HepG2 (cell line): ENCODE results near the gene VTN. TPM values are rescaled to one million over a fixed set of nuclear protein-coding genes. Genes with fewer than 3 reads are reported as not detected.
A peak's percentile ranks its signal among the peaks of the same experiment; 100 is the strongest.

Experiments
- ARNT ChIP-seq: fragments of 450-650 bp; IDR thresholded peaks from 2 replicates; pipeline ENCODE4 v1.6.1; 2017
- CENPX ChIP-seq: sonication (generic); formaldehyde crosslinking; IDR thresholded peaks from 2 replicates; pipeline ENCODE4 v1.9.0; 2021; ENCODE audit warnings: mild to moderate bottlenecking, missing genetic modification reagents, moderate library complexity
- EZH2 ChIP-seq: conservative IDR thresholded peaks from 2 replicates; pipeline ENCODE4 v1.6.1; 2012; ENCODE audit warnings: mild to moderate bottlenecking, low read depth, low read length, moderate library complexity
- GFI1 ChIP-seq: sonication (generic); formaldehyde crosslinking; IDR thresholded peaks from 2 replicates; pipeline ENCODE4 v1.5.0; 2020; ENCODE audit warnings: missing genetic modification reagents, mild to moderate bottlenecking, borderline replicate concordance
- KDM1A ChIP-seq: IDR thresholded peaks from 2 replicates; pipeline ENCODE4 v1.6.1; 2016; ENCODE audit warnings: missing compliant biosample characterization
- KMT2A ChIP-seq: sonication (generic); formaldehyde crosslinking; IDR thresholded peaks from 2 replicates; pipeline ENCODE4 v1.4.0; 2020; ENCODE audit warnings: missing genetic modification reagents
- PPARG ChIP-seq: conservative IDR thresholded peaks from 2 replicates; pipeline ENCODE4 v1.6.1; 2016; ENCODE audit warnings: missing biosample characterization, missing genetic modification reagents
- RORA ChIP-seq: sonication (generic); formaldehyde crosslinking; IDR thresholded peaks from 2 replicates; pipeline ENCODE4 v1.5.0; 2020; ENCODE audit warnings: mild to moderate bottlenecking, missing genetic modification reagents, moderate library complexity
- RXRB ChIP-seq: IDR thresholded peaks from 2 replicates; pipeline ENCODE4 v1.6.1; 2016; ENCODE audit warnings: borderline replicate concordance, missing genetic modification reagents, missing compliant biosample characterization
- SNAI1 ChIP-seq: sonication (generic); formaldehyde crosslinking; IDR thresholded peaks from 2 replicates; pipeline ENCODE4 v1.5.0; 2020; ENCODE audit warnings: mild to moderate bottlenecking, missing genetic modification reagents, borderline replicate concordance
- ZNF143 ChIP-seq: sonication (generic); formaldehyde crosslinking; IDR thresholded peaks from 2 replicates; pipeline ENCODE4 v1.4.0; 2020; ENCODE audit warnings: missing genetic modification reagents
- ZNF235 ChIP-seq: sonication (generic); formaldehyde crosslinking; IDR thresholded peaks from 2 replicates; pipeline ENCODE4 v1.8.1; 2023; ENCODE audit warnings: mild to moderate bottlenecking, missing genetic modification reagents, borderline replicate concordance
- ZNF451 ChIP-seq: sonication (generic); formaldehyde crosslinking; IDR thresholded peaks from 2 replicates; pipeline ENCODE4 v1.5.0; 2020; ENCODE audit warnings: mild to moderate bottlenecking, missing genetic modification reagents
- ZNF589 ChIP-seq: sonication (generic); formaldehyde crosslinking; conservative IDR thresholded peaks from 2 replicates; pipeline ENCODE4 v1.8.0; 2022; ENCODE audit warnings: mild to moderate bottlenecking, moderate library complexity, missing genetic modification reagents
- ZNF83 ChIP-seq: sonication (generic); formaldehyde crosslinking; IDR thresholded peaks from 2 replicates; pipeline ENCODE4 v1.4.0; 2020; ENCODE audit warnings: missing genetic modification reagents, mild to moderate bottlenecking, borderline replicate concordance
- ZNF879 ChIP-seq: sonication (generic); formaldehyde crosslinking; IDR thresholded peaks from 2 replicates; pipeline ENCODE4 v1.8.1; 2023; ENCODE audit warnings: missing genetic modification reagents
- polyA plus RNA-seq, 8 experiments: library from polyadenylated mRNA; depleted of rRNA in 3 of 8; stranded (reverse) in 7 of 8; unstranded in 1 of 8; fragments of >200 nt; fragmentation: Illumina TruSeq in 4 of 8; extraction: Trizol in 4 of 8; gene quantifications; 2 replicates each; pipeline versions ENCODE4 v1.2.1 to v1.2.3, GENCODE V29; 2011 to 2016; ENCODE audit warnings: low read depth in 4 of 8, missing spikeins in 1 of 8, mixed read lengths in 1 of 8; ENCODE audit not compliant: insufficient read depth in 1 of 8
- total RNA-seq, 5 experiments: library from RNA; depleted of rRNA; stranded (reverse); fragments of >200 nt; fragmentation: Illumina TruSeq; extraction: Trizol; gene quantifications; 2 replicates each; pipeline ENCODE4 v1.2.3, GENCODE V29; 2016; ENCODE audit warnings: low read depth in 1 of 5
- TF ChIP-seq, protein P1 (sequence below): sonication (generic); formaldehyde crosslinking; IDR thresholded peaks from 2 replicates; pipeline ENCODE4 v1.4.0; 2020; ENCODE audit warnings: missing genetic modification reagents
- TF ChIP-seq, protein P2 (sequence below): sonication (generic); formaldehyde crosslinking; IDR thresholded peaks from 2 replicates; pipeline ENCODE4 v1.5.0; 2020; ENCODE audit warnings: mild to moderate bottlenecking, missing genetic modification reagents
- TF ChIP-seq, protein P3 (sequence below): sonication (generic); formaldehyde crosslinking; IDR thresholded peaks from 2 replicates; pipeline ENCODE4 v1.5.0; 2020; ENCODE audit warnings: missing genetic modification reagents
- TF ChIP-seq, protein P4 (sequence below): sonication (generic); formaldehyde crosslinking; IDR thresholded peaks from 2 replicates; pipeline ENCODE4 v1.5.0; 2020; ENCODE audit warnings: mild to moderate bottlenecking, low read depth, missing genetic modification reagents, borderline replicate concordance

Gene VTN
- total and polyA plus RNA-seq, 2 of the 13 experiments (the other 11 are each of a cell fraction or from before 2014, with no cell fraction given), result 108 to 131 TPM

DNA sequence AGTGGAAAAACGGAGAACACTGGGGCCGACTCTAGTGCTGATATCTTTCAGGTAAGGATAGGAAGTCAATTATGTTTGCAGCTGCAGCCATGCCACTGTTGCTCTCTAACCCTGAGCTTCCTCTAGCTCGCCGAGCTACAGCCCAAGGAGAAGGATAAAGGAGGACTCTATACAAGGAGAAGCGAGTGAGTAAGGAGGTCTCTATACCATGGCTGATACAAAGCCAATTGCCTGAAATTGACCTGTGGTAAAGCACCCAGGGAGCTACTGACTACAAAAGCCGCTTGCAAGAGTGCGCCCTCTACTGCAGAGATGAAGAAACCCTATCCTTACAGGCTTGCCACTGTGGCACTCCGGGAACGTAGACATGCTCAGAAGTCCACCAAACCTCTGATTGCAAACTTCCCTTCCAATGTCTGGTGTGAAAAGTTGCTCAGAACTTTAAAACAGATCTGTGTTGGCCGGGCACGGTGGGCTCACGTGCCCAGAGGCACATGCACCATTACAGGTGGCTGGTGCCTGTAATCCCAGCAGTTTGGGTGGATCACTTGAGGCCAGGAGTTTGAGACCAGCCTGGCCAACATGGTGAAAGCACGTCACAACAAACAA is 46.7 kb upstream of the VTN start (continued):
- TF ChIP-seq KMT2A (CRISPR knock-in tag) (no peak), ZNF451 (0 out of 2 replicates have a peak, but pooled peaks have one; percentile 29), GFI1 (CRISPR knock-in tag) (no peak), EZH2 (no peak), KDM1A (CRISPR knock-in tag) (no peak), ZNF143 (CRISPR knock-in tag) (no peak), SNAI1 (CRISPR knock-in tag) (no peak; the same call in 1 of the 2 replicates), ZNF879 (no peak), ZNF589 (no peak), PPARG (CRISPR knock-in tag) (peak; percentile 30; the same call in 1 of the 2 replicates), ZNF83 (CRISPR knock-in tag) (no peak), RORA (CRISPR knock-in tag) (no peak), ARNT (no peak), ZNF235 (no peak), RXRB (CRISPR knock-in tag) (peak; percentile 69; the same call in 1 of the 2 replicates), CENPX (CRISPR knock-in tag) (no peak)
- TF ChIP-seq, protein P1, sequence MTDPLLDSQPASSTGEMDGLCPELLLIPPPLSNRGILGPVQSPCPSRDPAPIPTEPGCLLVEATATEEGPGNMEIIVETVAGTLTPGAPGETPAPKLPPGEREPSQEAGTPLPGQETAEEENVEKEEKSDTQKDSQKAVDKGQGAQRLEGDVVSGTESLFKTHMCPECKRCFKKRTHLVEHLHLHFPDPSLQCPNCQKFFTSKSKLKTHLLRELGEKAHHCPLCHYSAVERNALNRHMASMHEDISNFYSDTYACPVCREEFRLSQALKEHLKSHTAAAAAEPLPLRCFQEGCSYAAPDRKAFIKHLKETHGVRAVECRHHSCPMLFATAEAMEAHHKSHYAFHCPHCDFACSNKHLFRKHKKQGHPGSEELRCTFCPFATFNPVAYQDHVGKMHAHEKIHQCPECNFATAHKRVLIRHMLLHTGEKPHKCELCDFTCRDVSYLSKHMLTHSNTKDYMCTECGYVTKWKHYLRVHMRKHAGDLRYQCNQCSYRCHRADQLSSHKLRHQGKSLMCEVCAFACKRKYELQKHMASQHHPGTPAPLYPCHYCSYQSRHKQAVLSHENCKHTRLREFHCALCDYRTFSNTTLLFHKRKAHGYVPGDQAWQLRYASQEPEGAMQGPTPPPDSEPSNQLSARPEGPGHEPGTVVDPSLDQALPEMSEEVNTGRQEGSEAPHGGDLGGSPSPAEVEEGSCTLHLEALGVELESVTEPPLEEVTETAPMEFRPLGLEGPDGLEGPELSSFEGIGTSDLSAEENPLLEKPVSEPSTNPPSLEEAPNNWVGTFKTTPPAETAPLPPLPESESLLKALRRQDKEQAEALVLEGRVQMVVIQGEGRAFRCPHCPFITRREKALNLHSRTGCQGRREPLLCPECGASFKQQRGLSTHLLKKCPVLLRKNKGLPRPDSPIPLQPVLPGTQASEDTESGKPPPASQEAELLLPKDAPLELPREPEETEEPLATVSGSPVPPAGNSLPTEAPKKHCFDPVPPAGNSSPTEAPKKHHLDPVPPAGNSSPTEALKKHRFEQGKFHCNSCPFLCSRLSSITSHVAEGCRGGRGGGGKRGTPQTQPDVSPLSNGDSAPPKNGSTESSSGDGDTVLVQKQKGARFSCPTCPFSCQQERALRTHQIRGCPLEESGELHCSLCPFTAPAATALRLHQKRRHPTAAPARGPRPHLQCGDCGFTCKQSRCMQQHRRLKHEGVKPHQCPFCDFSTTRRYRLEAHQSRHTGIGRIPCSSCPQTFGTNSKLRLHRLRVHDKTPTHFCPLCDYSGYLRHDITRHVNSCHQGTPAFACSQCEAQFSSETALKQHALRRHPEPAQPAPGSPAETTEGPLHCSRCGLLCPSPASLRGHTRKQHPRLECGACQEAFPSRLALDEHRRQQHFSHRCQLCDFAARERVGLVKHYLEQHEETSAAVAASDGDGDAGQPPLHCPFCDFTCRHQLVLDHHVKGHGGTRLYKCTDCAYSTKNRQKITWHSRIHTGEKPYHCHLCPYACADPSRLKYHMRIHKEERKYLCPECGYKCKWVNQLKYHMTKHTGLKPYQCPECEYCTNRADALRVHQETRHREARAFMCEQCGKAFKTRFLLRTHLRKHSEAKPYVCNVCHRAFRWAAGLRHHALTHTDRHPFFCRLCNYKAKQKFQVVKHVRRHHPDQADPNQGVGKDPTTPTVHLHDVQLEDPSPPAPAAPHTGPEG (CRISPR knock-in tag), result no peak
- TF ChIP-seq, protein P2, sequence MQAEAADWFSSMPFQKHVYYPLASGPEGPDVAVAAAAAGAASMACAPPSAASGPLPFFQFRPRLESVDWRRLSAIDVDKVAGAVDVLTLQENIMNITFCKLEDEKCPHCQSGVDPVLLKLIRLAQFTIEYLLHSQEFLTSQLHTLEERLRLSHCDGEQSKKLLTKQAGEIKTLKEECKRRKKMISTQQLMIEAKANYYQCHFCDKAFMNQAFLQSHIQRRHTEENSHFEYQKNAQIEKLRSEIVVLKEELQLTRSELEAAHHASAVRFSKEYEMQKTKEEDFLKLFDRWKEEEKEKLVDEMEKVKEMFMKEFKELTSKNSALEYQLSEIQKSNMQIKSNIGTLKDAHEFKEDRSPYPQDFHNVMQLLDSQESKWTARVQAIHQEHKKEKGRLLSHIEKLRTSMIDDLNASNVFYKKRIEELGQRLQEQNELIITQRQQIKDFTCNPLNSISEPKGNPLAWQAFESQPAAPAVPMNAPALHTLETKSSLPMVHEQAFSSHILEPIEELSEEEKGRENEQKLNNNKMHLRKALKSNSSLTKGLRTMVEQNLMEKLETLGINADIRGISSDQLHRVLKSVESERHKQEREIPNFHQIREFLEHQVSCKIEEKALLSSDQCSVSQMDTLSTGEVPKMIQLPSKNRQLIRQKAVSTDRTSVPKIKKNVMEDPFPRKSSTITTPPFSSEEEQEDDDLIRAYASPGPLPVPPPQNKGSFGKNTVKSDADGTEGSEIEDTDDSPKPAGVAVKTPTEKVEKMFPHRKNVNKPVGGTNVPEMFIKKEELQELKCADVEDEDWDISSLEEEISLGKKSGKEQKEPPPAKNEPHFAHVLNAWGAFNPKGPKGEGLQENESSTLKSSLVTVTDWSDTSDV (CRISPR knock-in tag), result no peak
- TF ChIP-seq, protein P3, sequence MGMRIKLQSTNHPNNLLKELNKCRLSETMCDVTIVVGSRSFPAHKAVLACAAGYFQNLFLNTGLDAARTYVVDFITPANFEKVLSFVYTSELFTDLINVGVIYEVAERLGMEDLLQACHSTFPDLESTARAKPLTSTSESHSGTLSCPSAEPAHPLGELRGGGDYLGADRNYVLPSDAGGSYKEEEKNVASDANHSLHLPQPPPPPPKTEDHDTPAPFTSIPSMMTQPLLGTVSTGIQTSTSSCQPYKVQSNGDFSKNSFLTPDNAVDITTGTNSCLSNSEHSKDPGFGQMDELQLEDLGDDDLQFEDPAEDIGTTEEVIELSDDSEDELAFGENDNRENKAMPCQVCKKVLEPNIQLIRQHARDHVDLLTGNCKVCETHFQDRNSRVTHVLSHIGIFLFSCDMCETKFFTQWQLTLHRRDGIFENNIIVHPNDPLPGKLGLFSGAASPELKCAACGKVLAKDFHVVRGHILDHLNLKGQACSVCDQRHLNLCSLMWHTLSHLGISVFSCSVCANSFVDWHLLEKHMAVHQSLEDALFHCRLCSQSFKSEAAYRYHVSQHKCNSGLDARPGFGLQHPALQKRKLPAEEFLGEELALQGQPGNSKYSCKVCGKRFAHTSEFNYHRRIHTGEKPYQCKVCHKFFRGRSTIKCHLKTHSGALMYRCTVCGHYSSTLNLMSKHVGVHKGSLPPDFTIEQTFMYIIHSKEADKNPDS (CRISPR knock-in tag), result 0 out of 2 replicates have a peak, but pooled peaks have one; percentile 41
- TF ChIP-seq, protein P4, sequence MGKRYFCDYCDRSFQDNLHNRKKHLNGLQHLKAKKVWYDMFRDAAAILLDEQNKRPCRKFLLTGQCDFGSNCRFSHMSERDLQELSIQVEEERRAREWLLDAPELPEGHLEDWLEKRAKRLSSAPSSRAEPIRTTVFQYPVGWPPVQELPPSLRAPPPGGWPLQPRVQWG, result no peak
